Measurements from ENCODE around the gene GMNN. TPM values are rescaled to one million over a fixed set of nuclear protein-coding genes. Genes with fewer than 3 reads are reported as not detected.

The GMNN gene
- total RNA-seq, 4 donors from 2014 or later: 9.4 to 25.8 (median 14.5) TPM

DNA sequence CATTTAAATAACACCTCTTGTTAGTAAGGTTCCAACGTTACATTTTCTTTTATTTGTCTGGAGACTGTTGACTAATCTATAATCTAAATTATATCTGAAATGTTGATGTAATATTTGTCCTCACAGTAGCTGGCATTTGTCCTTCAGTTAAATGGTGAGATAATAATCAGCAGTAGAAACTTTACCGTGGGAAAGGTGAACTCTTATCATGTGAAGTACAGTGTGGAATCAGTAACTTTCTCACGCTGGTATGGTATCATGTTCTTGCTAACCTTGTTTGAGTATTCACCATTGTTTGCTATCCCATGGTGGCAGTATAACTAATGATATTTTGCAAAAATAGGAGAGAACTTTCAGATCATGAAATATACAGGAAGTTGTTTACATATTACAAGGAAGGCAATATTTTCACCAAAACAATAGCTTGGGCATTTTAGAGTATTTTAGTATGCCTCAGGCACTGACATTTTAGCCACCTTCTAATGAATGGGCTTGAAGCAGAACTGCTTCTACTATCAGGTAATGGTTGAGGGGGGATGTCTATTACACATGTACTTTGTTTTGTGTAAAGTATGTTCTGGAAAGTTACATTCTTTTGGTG is 4.8 kb downstream of the GMNN start:
- 60 to 64% methylated on average over 3 of the region's 3 CpGs for WGBS, 2 donors
- TF ChIP-seq, protein P1, sequence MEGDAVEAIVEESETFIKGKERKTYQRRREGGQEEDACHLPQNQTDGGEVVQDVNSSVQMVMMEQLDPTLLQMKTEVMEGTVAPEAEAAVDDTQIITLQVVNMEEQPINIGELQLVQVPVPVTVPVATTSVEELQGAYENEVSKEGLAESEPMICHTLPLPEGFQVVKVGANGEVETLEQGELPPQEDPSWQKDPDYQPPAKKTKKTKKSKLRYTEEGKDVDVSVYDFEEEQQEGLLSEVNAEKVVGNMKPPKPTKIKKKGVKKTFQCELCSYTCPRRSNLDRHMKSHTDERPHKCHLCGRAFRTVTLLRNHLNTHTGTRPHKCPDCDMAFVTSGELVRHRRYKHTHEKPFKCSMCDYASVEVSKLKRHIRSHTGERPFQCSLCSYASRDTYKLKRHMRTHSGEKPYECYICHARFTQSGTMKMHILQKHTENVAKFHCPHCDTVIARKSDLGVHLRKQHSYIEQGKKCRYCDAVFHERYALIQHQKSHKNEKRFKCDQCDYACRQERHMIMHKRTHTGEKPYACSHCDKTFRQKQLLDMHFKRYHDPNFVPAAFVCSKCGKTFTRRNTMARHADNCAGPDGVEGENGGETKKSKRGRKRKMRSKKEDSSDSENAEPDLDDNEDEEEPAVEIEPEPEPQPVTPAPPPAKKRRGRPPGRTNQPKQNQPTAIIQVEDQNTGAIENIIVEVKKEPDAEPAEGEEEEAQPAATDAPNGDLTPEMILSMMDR (IDR thresholded peaks at IDR 0.05): no peak
- TF ChIP-seq POLR2A (IDR thresholded peaks at IDR 0.05): no peak
- DNase-seq: no peak

DNA sequence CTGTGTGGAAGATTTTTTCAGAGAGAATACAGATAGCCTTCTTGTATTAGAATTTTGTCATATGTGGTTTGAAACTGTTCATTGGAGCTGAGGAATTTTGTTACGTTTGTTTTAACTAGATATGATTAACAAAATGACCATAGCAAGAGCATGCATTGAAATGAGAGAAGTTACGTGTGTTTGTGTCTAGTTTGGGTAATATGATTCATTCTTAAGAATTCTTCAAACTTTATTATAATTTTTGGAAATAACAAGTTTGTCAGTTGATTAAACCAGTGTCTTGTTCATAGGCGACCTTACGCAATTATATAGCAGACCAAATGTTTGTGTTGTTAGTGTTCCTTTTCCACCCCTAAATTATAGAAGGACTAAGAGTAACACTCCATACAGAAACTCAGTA is 5.5 kb downstream of the GMNN start:
- intact Hi-C loops (cut with DNase I): no loop called here
- 95 to 98% methylated on average over 4 of the region's 4 CpGs for WGBS, 2 donors
- H3K4me1 ChIP-seq: peaks cover 7 to 9% of the 10 kb centered on the region in 2 donors
- no peaks in the 10 kb centered on the region for H3K9me3 ChIP-seq
- no peak overlapping the region for H3K27ac ChIP-seq
- no peak for DNase-seq
- no peak overlapping the region for H3K4me3 ChIP-seq (replicated peaks in 1 of 3)
- no peak for TF ChIP-seq POLR2A (IDR thresholded peaks at IDR 0.05)
- TF ChIP-seq, protein P1 (IDR thresholded peaks at IDR 0.05): no peak
- H3K36me3 ChIP-seq: peaks cover 0 to 12% of the 10 kb centered on the region in 2 donors
- no peaks in the 10 kb centered on the region for H3K27me3 ChIP-seq

More for the DNA sequence above, 4.8 kb downstream of the GMNN start:
- intact Hi-C loops (cut with DNase I): no loop called here
- Histone ChIP-seq H3K27me3 (no peaks in the 10 kb centered on the region), H3K4me1 (peaks cover 7 to 9% of the 10 kb centered on the region in 2 donors), H3K27ac (no peak overlapping the region), H3K9me3 (no peaks in the 10 kb centered on the region), H3K4me3 (replicated peaks in 1 of 3) (no peak overlapping the region), H3K36me3 (peaks cover 0 to 10% of the 10 kb centered on the region in 2 donors)

DNA sequence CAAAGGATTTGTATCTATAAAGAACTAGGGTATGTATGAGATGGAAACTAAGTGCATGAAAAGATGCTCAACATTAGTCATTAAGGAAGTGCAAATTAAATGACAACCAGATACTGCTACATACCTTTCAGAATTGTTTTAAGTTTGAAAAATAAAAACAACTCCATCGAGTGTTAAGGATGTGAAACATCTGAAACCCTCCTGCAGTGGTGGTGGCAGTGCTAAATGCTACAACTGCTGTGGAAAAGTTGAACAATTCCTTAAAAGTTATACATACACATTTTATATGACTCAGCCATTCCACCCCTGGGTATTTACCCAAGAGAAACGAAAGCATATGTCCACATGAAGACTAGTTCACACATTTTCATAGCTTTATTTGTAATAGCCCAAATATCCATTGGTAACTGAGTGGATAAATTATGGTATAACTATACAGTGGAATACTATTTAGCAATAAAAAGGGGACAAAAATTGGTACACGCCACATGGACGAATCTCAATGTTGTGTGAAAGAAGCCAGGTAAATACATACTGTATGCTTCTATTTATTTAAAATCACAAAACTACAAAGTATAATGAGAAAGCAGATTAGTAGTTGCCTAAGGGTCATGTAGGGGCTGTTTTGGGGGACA is 13.4 kb downstream of the GMNN start:
- DNase-seq: no peak
- H3K27me3 ChIP-seq: no peaks in the 10 kb centered on the region
- no peak overlapping the region for H3K27ac ChIP-seq
- H3K36me3 ChIP-seq: peaks cover 12 to 18% of the 10 kb centered on the region in 2 donors
- WGBS, 2 donors: 95% methylated on average over 4 of the region's 4 CpGs
- no peak for TF ChIP-seq POLR2A (IDR thresholded peaks at IDR 0.05)
- TF ChIP-seq, protein P1 (IDR thresholded peaks at IDR 0.05): no peak
- H3K4me3 ChIP-seq (replicated peaks in 1 of 3): no peak overlapping the region
- intact Hi-C loops (cut with DNase I): no loop called here
- no peaks in the 10 kb centered on the region for H3K4me1 ChIP-seq
- H3K9me3 ChIP-seq: no peaks in the 10 kb centered on the region

DNA sequence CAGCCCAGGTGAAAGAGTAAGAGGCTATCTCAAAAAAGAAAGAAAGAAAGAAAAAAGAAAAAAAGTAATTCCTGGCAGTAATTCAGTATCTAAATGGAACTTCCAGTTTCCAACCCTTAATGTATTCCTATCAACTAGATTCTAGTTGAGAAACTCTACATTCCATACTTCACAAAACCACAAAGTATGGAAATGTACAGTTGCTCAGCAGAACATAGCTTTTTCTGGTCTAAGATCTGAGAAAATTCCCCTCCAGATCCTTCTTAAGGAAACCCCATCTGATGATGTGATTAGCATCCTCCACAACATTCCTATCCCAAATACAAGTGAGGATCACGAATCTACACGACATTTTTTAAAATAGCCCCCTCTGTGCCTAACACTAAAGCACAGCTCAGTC is 20.4 kb downstream of the GMNN start:
- 75 to 94% methylated on average over 2 of the region's 2 CpGs for WGBS, 2 donors
- intact Hi-C loops (cut with DNase I): no loop called here
- Histone ChIP-seq H3K27ac (no peak overlapping the region), H3K4me3 (replicated peaks in 1 of 3) (no peak overlapping the region), H3K27me3 (no peaks in the 10 kb centered on the region), H3K4me1 (peaks cover 0 to 8% of the 10 kb centered on the region in 2 donors), H3K9me3 (no peaks in the 10 kb centered on the region), H3K36me3 (no peaks in the 10 kb centered on the region)
- no peak for TF ChIP-seq POLR2A (IDR thresholded peaks at IDR 0.05)
- TF ChIP-seq, protein P1 (IDR thresholded peaks at IDR 0.05): no peak
- DNase-seq: no peak

DNA sequence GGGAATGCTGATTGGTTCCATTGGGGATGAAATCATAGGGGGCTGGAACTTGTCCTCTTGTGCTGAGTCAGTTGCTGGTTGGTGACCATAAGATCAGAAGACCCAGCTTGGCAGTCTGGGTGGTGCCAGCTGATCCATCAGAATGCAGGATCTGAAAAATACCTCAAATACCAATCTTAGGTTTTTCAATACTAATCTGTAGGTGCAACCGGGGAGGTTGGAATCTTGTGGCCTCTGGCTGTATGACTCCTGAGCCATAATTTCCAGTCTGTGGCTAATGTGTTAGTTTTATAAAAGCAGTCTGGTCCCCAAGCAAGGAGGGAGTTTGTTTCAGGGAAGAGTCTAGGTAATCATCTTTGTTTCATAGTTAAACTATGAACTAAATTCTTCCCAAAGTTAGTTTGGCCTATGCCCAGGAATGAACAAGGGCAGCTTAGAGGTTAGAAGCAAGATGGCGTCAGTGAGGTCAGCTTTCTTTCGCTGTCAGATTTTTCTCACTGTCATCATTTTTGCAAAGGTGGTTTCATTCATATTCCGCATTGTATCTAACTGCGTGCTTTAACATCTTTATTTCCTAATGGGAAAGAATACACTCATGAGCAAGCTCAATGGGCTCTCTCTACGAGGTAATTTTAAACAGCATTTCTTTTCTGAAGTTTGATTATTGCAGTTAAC is 22.0 kb downstream of the GMNN start:
- 93 to 98% methylated on average over 6 of the region's 6 CpGs for WGBS, 2 donors
- TF ChIP-seq, protein P1 (IDR thresholded peaks at IDR 0.05): no peak
- TF ChIP-seq POLR2A (IDR thresholded peaks at IDR 0.05): no peak

More for the DNA sequence above, 22.0 kb downstream of the GMNN start:
- H3K27me3 ChIP-seq: no peaks in the 10 kb centered on the region
- H3K36me3 ChIP-seq: no peaks in the 10 kb centered on the region
- H3K4me3 ChIP-seq (replicated peaks in 1 of 3): no peak overlapping the region
- intact Hi-C loops (cut with DNase I): no loop called here
- H3K27ac ChIP-seq: no peak overlapping the region
- DNase-seq: no peak
- H3K9me3 ChIP-seq: no peaks in the 10 kb centered on the region
- H3K4me1 ChIP-seq: peaks cover 0 to 8% of the 10 kb centered on the region in 2 donors

Measured in thyroid gland (tissue), 4 donors.